ENCODE data around the gene KLHL29.

DNA sequence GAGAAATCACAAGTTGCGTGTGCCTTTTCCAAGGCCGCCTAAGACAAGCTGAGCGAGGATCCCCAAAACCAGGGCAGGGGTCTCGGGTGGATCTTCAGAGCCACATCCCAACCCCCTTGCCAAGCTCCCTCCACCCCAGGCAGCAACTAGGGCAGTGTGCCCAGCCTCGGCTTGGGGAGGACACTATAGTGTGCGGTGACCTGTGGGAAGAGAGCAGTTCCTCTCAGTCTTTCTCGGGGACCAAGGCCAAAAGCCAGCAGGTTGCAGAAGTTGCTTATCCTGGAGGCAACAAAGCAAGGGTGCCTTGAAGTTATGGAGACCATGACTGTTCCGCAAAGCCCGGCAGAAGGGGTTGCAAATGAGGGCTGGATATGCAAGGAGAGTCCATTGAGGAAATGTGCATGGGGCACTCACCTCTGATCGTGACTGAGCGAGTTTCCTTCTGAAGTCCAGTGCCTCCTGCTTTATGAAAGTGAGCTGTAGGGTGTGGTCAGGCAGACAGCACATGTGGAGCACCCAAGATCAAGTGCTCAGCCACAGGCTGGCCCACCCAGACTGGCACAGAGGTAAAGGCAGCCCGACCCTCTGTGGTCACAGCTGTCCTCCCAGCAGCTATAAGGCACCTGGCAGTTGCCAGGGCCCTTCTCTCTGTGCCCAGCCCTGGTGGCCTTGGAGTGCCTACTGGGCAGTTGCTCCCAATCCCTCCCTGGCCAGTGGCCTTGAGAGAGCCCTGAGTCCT lies 281.4 kb downstream of the KLHL29 start:
- TF ChIP-seq, protein P1, sequence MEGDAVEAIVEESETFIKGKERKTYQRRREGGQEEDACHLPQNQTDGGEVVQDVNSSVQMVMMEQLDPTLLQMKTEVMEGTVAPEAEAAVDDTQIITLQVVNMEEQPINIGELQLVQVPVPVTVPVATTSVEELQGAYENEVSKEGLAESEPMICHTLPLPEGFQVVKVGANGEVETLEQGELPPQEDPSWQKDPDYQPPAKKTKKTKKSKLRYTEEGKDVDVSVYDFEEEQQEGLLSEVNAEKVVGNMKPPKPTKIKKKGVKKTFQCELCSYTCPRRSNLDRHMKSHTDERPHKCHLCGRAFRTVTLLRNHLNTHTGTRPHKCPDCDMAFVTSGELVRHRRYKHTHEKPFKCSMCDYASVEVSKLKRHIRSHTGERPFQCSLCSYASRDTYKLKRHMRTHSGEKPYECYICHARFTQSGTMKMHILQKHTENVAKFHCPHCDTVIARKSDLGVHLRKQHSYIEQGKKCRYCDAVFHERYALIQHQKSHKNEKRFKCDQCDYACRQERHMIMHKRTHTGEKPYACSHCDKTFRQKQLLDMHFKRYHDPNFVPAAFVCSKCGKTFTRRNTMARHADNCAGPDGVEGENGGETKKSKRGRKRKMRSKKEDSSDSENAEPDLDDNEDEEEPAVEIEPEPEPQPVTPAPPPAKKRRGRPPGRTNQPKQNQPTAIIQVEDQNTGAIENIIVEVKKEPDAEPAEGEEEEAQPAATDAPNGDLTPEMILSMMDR (IDR thresholded peaks at IDR 0.05; ENCODE audit: low read depth, low read length) = no peak
- TF ChIP-seq, protein P2, sequence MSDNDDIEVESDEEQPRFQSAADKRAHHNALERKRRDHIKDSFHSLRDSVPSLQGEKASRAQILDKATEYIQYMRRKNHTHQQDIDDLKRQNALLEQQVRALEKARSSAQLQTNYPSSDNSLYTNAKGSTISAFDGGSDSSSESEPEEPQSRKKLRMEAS (IDR thresholded peaks at IDR 0.05; ENCODE audit: low read depth, low read length) = no peak

Measured in NB4 (cell line).